HG03025 (cell line): ENCODE measurements around the gene CREB5.

Experiments used
- ATAC-seq: cut with Tn5 transposase; IDR thresholded peaks from one replicate; pipeline ENCODE4 v1.9.1; 2021; ENCODE audit warnings: mild to moderate bottlenecking, moderate library complexity; ENCODE audit not compliant: unreplicated experiment, low FRiP score

The CREB5 gene

DNA sequence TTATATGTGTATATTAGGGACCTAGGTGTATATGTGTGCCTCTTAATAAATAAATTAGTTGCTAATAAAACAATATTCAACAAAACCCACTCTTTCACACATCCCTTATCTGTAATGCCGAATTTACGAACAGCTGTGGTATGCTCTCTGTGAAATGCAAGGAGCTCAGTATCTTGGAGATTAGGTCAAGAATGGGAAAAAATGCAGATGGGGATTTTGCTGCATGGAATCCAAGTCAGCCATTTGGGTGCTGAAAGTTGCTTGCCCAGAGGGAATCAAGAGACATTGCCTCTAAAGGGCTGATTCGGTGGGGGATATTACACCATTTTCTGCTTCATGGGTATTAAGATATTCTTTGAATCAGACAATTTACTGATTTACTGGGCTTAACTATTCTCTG, 93.5 kb downstream of the CREB5 start:
- ATAC-seq: no peak

DNA sequence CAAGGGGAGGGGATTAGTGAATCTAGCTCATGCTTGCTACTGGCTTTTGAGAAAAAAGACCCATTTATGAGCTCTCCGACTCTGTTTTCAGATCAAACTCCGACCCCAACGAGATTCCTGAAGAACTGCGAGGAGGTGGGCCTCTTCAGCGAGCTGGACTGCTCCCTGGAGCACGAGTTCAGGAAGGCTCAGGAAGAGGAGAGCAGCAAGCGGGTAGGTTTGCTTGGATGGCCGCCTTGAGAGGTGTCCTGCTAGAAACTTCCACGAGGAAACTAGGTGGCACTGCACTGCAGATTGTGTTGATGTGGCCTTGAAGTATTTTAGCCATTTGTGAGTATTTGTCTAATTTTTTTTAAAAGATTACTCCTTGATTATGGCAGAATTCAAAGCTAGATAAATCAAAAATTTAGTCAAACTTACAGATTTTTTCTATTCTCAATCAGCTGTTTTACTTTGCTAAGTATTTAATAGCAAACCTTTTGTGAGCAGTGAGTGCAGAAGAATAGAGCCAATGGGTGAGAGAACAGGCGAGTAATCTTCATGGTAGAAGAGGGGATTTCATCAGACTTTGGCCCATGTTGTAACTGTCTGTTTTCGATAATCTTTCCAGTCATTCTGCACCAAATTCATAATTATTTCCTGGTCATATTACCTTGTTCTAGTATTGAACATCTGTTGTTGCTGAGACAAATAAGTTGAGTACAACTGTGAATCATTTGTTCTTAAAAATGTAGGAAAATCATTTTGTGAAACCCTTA, 95.4 kb downstream of the CREB5 start:
- no peak for ATAC-seq

DNA sequence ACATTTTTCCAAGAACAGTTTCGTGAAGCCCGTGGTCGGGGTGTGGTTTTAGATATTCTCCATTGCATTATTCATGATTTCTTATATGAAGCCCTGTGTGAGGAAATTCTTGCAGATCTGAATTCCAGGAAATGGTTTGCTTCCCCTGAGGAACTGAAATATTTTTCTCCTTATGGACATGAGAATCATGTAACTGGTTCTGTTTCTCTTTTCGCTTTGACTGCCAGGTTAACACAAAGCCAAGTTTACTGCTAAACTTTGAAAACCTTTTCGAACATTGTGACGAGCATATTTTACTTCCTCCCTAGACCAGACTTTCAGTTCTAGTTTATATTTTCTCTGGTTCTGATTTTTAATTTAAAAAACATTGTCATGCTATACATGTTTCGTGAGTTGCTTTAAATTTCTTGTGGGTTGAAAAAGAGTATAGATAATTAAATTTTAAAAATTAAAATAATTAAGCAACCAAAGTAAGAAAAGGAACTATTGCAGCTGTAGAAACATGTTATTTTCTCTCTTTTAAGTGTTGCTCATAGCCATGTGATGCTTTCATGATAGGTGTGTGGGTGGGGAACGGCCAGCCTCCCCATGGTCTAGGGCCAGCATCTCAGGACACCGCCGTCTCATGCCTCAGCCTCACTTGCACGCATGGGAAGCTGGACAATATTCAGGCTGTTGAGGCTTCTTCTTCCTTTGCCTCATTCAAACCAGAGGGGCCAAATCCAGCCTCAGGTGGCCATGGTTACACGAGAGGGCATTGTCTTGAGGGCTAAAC, 97.1 kb downstream of the CREB5 start:
- ATAC-seq: peak; percentile 86

DNA sequence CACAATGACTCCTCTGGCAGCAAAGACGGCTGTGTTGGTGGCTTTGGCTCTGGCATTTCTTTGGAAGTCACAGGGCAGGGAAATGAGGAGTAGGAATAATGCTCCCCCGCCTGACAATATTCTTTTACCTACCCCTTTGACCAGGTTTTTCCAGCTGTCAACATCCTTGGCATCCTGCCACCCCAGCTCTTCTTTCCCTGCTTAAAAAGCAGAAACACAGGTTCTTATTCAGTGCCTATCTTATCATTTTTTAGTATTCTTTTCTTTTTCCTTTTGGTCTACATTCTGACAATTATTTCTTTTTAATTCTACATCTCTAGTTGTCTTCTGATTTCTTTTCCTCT, 97.7 kb downstream of the CREB5 start:
- ATAC-seq: no peak

DNA sequence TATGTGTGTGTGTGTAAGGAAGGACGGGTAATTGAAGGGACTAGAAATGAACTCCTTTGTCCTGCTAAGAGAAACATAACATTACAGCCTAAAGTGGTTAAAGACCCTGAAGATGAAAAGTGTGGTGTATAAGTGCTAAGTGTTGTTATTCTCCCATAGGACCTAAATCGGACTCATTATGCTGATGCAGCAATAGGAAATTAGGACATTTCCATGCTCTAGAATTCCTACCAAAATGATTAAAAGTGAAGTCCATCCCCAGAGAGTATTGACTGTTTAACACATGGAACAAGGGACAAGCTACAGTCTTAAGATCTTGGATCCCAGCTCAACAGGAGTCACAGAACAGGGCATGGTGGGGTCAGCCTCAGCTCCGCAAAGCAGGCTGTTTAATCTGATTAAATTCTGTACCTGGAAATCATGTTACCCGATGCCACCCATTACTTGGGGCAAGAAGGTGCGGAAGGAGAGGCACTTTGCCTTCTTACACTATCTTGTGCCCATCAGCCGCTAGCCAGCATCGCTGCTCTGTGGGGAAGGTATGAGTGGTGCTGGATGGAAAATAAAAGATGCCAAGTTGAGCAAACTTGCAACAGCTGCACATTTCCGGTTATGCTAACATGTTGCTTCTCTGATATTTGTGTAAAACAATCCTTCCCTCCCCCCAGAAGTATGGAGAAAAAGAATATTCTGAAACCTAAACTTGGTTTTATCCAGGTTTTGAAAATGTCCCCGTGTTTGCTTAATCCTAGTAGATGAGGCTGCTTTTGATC, 100.5 kb downstream of the CREB5 start:
- ATAC-seq: no peak

DNA sequence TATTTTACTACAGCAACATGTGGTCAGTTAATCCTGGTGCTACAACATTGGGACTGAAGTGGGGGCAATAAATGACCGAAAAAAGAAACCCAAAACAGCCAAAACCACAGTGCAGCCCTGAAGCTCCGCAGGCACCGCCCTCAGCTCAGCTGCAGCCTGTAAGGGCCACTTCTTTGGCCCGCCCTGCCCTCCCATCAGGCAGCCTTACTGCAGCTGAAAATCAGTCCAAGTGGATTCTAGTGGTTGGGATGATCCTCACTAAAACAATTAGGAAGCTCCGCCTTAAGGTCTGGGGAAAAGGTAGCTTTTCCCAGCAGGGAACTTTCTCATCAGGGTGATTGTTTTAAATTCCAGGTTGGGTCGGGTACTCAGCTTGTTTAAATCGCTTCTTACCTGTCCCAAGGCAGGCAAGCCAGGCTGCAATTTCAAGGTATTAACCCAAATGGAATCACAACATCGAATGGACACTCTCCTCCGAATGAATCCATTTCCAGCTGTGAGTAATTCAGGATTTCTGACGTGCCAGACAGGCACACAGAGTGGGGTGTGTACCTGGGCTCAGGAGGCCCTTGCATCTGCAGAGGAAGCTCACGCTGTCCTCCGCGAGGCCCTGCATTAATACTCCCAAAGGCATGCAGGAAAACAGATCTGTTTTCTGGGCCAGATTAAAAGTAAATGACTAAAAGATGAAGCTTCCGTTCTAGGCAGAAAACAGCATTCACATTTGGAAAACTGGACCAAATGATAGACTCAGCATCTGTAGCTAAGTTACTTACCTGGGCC, 104.3 kb downstream of the CREB5 start:
- ATAC-seq: no peak

DNA sequence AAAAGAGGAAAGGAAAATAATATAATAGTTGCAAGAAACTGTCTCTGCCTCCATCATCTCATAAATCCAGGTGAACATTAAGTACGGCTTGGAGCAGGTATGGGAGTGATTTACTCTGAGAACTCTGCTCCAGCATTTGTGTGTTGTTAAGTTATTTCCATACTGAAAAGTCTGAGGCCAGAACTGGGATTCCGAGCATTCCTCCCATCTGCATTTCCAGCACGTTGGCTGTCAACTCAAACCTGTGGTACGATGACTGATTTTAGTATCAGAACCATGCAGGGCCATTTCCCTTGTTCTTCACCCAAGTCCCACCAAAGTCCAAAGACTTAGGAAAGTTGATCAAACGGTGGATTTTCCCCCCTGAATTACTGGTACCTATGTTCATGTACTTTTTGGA, 104.9 kb downstream of the CREB5 start:
- ATAC-seq: no peak

DNA sequence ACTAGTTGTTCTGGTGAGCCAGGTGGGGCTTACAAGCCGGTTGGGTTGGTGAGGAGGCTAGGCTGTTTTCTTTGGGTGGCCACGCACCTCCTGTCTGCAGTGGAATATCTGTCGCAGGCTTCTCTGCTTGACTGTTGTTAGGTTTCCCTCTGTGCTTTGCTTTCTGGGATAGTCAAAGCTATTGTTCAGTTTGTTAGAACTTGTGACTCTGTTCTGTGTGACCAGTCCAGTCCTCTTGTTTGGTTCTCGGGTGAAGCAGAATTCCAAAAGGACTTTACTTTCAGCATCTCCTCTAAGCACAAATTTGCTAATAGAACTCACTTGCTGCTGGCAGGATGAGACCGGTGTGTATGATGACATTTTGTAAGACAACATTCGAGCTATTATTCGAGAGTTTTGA, 105.3 kb downstream of the CREB5 start:
- ATAC-seq: no peak

DNA sequence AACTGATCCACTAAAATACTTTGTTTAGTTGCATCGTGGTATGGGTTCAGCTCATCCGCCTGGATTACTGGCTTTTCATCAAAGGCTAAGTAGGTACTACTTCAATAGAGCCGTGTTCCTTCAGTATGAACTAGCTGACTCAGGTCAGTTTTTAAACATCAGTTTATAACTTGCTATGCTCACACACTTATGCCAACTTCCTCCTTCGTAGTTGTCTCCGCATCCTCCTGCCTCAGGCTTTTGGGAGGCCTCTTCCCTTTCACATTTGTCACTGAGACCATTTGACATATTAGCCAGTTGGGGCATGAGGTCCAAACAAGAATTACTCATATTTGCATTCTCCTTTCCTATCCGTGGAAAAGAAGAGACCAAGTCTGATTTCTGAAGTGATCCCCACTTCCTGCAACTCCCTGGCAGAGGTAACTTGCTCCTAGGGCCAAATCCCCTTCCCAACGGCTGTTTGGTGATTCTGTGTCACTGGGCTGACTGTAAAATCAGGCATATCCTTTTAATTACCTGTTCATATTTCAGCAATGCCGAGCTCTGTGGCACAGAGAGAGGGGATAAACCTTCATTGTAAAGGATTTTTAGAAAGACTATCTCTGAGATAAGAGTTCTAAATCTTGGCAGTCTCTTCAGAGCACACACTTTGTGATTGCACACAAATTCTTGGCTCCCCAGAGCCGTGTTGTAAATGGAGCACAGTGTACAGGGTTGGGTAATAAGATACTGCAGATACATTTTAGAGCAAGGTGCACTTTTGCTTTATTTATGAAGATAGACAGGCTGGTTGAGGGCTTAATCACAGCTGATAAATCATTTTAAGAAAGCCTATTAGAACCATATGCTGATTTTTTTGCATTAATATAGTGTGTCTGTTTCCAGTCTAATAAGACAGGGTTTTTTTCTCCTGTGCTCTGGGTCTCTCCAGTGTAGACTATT, 108.0 kb downstream of the CREB5 start:
- ATAC-seq: no peak

DNA sequence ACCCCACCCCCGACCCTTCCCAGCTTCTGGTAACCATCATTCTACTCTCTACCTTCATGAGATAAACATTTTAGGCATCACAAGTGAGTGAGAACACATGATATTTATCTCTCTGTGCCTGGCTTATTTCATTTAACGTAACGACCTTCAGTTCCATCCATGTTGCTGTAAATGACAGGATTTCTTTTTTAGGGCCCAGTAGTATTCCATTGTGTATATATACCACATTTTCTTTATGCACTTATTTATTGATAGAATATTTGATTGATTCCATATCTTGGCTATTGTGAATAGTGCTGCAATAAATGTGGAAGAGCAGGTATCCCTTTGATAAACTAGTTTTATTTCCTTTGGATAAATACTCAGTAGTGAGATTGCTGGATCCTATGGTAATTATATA, 112.7 kb downstream of the CREB5 start:
- no peak for ATAC-seq

DNA sequence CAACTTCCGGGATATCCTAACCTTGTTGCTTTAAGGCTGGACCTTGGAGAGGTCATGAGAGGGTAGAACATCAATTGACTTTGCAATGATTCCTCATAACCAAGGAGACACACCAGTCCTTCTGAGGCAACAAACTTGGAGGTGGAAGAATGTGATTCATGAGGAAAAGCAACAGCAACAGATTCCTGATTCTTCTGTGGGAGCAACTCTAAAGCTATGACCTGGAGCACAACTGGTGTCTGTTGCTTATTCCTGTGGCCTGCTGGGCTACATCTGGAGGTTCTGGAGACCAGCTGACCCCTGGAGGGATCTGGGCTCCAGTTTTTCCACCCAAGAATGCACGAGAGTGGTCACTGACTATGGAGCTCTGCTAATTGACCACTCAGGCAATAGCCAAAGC, 116.6 kb downstream of the CREB5 start:
- ATAC-seq: no peak

DNA sequence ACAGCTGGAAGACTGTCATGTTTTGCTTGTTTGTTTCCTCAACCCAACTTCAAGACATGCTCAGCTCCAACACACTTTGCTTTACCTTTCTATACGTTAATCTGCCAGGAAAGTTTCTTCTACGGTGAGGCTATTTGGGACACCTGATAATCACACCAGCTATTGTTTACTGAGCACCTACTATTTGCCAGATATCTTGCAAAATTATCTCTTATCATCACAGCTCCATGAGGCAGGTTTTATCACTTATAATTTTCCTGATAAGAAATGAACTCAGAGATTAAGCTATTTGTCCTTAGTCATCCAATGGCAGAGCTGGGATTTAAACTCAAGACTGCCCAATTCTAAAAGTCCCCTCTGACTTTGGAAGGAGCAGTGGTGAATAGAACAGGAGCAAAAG, 117.4 kb downstream of the CREB5 start:
- no peak for ATAC-seq

DNA sequence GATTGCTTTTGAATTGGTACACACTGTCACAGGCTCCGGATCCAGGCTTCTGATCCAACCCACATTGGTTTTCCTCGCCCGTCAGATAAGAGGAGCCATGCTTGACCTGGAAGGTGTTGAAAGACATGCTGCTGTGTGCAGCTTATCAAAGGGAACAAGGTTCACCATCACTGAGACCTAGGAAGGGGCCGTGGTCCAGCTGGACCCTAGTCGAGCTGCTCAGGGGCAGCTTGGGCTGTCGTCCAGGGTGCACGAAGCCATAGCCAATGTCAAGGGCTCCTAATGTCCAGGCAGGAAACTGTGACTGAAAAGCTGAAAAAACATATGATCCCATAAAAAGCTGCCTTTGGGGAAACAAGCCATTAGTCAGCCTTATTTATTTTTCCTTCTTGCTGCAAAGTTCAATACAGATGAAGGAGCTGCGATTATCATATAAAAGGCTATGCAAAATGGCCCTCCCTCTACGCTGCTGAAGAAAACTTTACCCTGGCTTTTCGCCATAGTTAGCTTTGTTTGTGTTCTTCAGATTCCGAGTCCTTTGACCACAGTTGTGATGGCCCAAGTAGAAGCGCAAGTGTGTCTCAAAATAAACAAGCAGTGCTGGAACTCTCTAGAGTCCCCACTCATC, 118.0 kb downstream of the CREB5 start:
- no peak for ATAC-seq

DNA sequence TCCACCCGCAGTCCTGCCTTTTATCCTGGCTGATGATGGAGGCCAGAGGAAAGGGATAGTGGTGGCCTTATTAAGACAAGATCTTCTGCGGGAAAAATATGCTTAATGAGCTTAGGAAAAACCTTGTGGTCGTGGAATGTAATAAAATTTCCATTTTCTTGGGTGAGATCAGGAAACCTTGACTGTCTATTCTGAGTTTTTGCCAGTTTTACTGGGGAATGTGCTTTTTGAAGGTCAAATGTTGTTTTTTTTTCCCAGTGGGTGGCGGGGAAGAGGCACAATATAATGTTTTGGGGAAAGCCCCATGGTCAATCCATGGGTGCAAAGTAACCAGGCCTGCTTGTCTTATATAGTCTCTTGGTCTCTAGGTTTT, 118.5 kb downstream of the CREB5 start:
- ATAC-seq: no peak

DNA sequence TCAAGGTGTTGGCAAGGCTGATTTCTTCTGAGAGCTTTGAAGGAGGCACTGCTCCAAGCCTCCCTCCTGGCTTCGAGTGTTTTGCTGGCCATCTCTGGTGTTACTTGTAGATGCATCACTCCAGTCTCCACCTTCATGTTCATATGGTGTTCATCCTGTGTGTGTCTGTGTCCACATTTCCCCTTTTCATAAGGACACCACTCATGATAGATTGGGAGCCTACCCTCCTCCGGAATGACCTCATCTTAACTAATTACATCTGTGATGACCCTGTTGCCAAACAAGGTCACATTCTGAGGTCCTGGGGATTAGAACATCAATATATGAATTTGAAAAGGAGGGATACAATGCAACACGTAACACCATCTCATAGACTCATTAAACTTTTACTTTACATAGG, 119.0 kb downstream of the CREB5 start:
- no peak for ATAC-seq

DNA sequence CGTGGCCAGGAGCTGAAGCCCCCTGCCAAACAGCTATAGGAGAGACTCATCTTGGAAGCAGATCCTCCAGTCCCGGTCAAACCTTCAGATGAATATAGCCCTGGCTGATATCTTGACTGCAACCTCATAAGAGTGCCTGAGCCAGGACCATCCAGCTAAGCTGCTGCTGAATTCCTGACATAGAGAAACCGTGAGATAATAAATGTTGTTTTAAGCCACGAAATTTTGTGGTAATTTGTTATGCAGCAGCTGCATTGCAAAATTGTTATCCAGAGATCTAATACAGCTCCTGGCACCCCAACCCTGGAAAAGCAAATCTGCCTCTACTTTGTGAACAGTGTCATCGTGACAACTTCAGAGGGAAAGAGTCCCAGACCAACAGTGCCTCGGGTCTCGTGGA, 119.9 kb downstream of the CREB5 start:
- no peak for ATAC-seq

DNA sequence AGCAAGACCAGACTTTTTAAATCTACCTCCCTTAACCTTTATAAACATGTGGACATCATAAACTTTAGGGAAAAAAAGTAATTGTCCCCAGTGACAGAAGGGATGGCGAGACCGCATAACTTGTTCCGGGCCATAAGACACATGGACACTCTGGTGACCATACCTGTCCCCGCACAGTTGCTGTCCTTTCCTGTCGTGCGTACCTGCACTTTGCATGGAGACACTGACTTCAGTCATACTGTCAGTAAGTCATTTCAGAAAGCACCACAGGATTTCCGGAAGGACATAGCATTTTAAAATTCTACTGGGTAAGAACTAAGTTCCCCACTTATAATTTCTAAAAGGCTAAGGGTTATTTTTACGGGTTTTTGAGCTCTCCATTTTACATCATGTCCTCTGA, 120.9 kb downstream of the CREB5 start:
- ATAC-seq: peak; percentile 47

DNA sequence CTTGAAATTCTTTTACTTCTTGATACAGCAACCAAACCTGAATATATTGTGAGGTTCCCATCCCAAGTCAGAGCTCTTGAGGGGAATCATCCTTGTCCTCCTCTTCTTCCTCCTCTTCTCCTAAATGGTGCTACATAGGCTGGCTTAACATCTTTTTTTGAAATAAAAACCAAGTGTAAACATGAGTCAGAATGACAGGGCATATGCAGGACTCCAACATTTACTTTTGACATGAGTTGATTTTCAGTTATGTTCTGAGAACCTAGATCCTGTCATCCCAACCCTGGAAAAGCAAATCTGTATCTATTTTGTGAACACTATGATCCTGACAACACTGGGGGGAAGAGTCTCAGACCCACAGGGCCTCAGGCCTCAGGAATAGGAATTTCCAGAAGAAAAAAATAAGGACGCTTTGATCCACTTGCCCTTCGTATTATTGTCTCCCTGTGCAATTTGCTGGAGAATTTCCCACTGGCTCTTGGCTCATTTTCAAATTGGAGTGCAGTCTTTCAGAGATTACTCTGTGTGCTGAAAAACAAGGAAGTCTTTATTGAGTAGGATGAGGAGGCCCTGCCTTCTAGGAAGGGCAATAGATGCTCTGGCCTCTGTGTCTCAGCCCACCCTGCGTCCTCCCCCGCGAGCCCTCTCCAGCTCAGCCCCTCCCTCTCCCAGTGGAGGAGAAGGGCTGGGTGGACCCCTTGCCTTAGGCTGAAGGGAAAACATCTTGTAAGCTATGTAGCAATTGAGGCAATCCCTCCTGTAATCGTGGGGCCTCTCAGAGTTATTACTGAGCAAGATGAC, 121.6 kb downstream of the CREB5 start:
- ATAC-seq: no peak
